IMR-90 (cell line): Measurements from ENCODE around the gene FARP1. TPM values are rescaled to one million over a fixed set of nuclear protein-coding genes. Genes with fewer than 3 reads are reported as not detected.

Experiments used
- ATAC-seq: fragments of 200-7000 bp; cut with Tn5 transposase; 2 replicates; pipeline ENCODE4 v1.9.1; 2020; ENCODE audit warnings: low read depth, mild to moderate bottlenecking, moderate library complexity
- BruUV-seq: library from RNA; stranded (reverse); fragments of 400-500 nt; replicated peaks from 2 replicates; lab custom pipeline; 2021; lab: Mats Ljungman, UMichigan
- CTCF ChIA-PET: fragments of 300-600 bp; formaldehyde crosslinking; extraction: SDS; loops from one replicate; lab custom pipeline; 2021; ENCODE audit warnings: antibody characterized with exemption; lab: Yijun Ruan, JAX
- POLR2A ChIA-PET: fragments of 300-600 bp; sonication (Branson Sonifier 250); formaldehyde crosslinking; loops from one replicate; lab custom pipeline; 2022; ENCODE audit warnings: antibody characterized with exemption; ENCODE audit not compliant: unreplicated experiment; lab: Charles Lee
- DNase-seq: peaks from one replicate; pipeline ENCODE4 v3.0.0; 2013
- H2AFZ ChIP-seq: replicated peaks from 2 replicates; pipeline ENCODE3; 2013; ENCODE audit warnings: low read length, mild to moderate bottlenecking; ENCODE audit not compliant: poor library complexity
- H2AK5ac ChIP-seq: 2 replicates; pipeline ENCODE4 v1.6.1; 2013; ENCODE audit warnings: low read depth, low read length, inconsistent platforms
- H2AK9ac ChIP-seq: replicated peaks from 2 replicates; pipeline ENCODE3; 2013; ENCODE audit warnings: mild to moderate bottlenecking, low read depth, low read length, moderate library complexity; ENCODE audit not compliant: poor library complexity
- H2BK120ac ChIP-seq: 2 replicates; pipeline ENCODE4 v1.6.1; 2013; ENCODE audit warnings: low read depth, low read length, inconsistent platforms
- H2BK15ac ChIP-seq: 3 replicates; pipeline ENCODE4 v1.6.1; 2013; ENCODE audit warnings: low read depth, low read length, inconsistent platforms
- H2BK20ac ChIP-seq: 2 replicates; pipeline ENCODE4 v1.6.1; 2013; ENCODE audit warnings: low read depth, mild to moderate bottlenecking, inconsistent platforms, low read length, moderate library complexity
- H2BK5ac ChIP-seq: 2 replicates; pipeline ENCODE4 v1.6.1; 2013; ENCODE audit warnings: mild to moderate bottlenecking, low read depth, low read length, inconsistent platforms; ENCODE audit not compliant: poor library complexity, severe bottlenecking
- H3K14ac ChIP-seq: replicated peaks from 2 replicates; pipeline ENCODE4 v1.6.1; 2013; ENCODE audit warnings: low read depth, low read length, inconsistent platforms
- H3K18ac ChIP-seq: 2 replicates; pipeline ENCODE4 v1.6.1; 2013; ENCODE audit warnings: low read depth, low read length, control low read depth
- H3K23ac ChIP-seq: 2 replicates; pipeline ENCODE4 v1.6.1; 2013; ENCODE audit warnings: low read depth, low read length, inconsistent platforms
- H3K27ac ChIP-seq: 2 replicates; pipeline ENCODE4 v1.5.1; 2013; ENCODE audit warnings: mild to moderate bottlenecking, control low read depth, low read length; ENCODE audit not compliant: insufficient read depth
- H3K27me3 ChIP-seq: 2 replicates; pipeline ENCODE4 v1.6.1; 2013; ENCODE audit warnings: low read length; ENCODE audit not compliant: control insufficient read depth, insufficient read depth
- H3K36me3 ChIP-seq: 2 replicates; pipeline ENCODE4 v1.6.1; 2013; ENCODE audit warnings: low read length, mixed read lengths; ENCODE audit not compliant: control insufficient read depth, insufficient read depth
- H3K4ac ChIP-seq: 2 replicates; pipeline ENCODE4 v1.6.1; 2013; ENCODE audit warnings: low read depth, low read length, inconsistent platforms
- H3K4me1 ChIP-seq: 2 replicates; pipeline ENCODE4 v1.6.1; 2013; ENCODE audit warnings: low read length, mixed read lengths; ENCODE audit not compliant: control insufficient read depth, insufficient read depth
- H3K4me2 ChIP-seq: 2 replicates; pipeline ENCODE4 v1.6.1; 2013; ENCODE audit warnings: low read depth, mild to moderate bottlenecking, control low read depth, low read length, moderate library complexity
- H3K4me3 ChIP-seq: 2 replicates; pipeline ENCODE4 v1.5.1; 2013; ENCODE audit warnings: low read depth, mild to moderate bottlenecking, control low read depth, low read length, moderate library complexity; ENCODE audit not compliant: insufficient read depth
- H3K56ac ChIP-seq: 2 replicates; pipeline ENCODE4 v1.6.1; 2013; ENCODE audit warnings: low read length, inconsistent platforms; ENCODE audit not compliant: insufficient read depth; ENCODE audit errors: extremely low read depth
- H3K79me1 ChIP-seq, 2 experiments: 2 replicates each; pipeline ENCODE4 v1.6.1; 2013; ENCODE audit warnings: low read length in 2 of 2, inconsistent platforms in 1 of 2, low read depth in 1 of 2
- H3K9ac ChIP-seq: 2 replicates; pipeline ENCODE4 v1.6.1; 2013; ENCODE audit warnings: low read depth, low read length, control low read depth
- H3K9me1 ChIP-seq: 2 replicates; pipeline ENCODE4 v1.6.1; 2013; ENCODE audit warnings: low read length, inconsistent platforms; ENCODE audit not compliant: insufficient read depth
- H3K9me3 ChIP-seq: 2 replicates; pipeline ENCODE4 v1.6.1; 2013; ENCODE audit warnings: low read length; ENCODE audit not compliant: control insufficient read depth, insufficient read depth
- H4K20me1 ChIP-seq: 2 replicates; pipeline ENCODE4 v1.6.1; 2013; ENCODE audit warnings: low read length, inconsistent platforms; ENCODE audit not compliant: insufficient read depth
- H4K5ac ChIP-seq: 2 replicates; pipeline ENCODE4 v1.6.1; 2013; ENCODE audit warnings: mild to moderate bottlenecking, low read depth, low read length, control low read depth
- H4K8ac ChIP-seq, 2 experiments: 2 replicates each; pipeline ENCODE4 v1.6.1; 2013; ENCODE audit warnings: low read depth in 2 of 2, low read length in 2 of 2, control low read depth in 1 of 2, inconsistent platforms in 1 of 2
- H4K91ac ChIP-seq: 2 replicates; pipeline ENCODE4 v1.6.1; 2013; ENCODE audit warnings: low read depth, low read length, inconsistent platforms; ENCODE audit not compliant: insufficient read depth
- BHLHE40 ChIP-seq: fragments of 150-350 bp; IDR thresholded peaks from 2 replicates; pipeline ENCODE4 v1.6.1; 2016; ENCODE audit warnings: mild to moderate bottlenecking, low read depth, low read length
- CEBPB ChIP-seq: IDR thresholded peaks from 2 replicates; pipeline ENCODE4 v1.6.1; 2012; ENCODE audit warnings: low read depth, low read length, improper control_type of control experiment
- CHD1 ChIP-seq: IDR thresholded peaks from 2 replicates; pipeline ENCODE4 v1.6.1; 2012; ENCODE audit warnings: low read depth, low read length, improper control_type of control experiment
- FOS ChIP-seq: fragments of 150-350 bp; IDR thresholded peaks from 2 replicates; pipeline ENCODE4 v1.6.1; 2016; ENCODE audit warnings: low read depth, low read length
- MAZ ChIP-seq: IDR thresholded peaks from 2 replicates; pipeline ENCODE4 v1.6.1; 2012; ENCODE audit warnings: low read depth, mild to moderate bottlenecking, low read length, improper control_type of control experiment, moderate library complexity, borderline replicate concordance
- MXI1 ChIP-seq: IDR thresholded peaks from 2 replicates; pipeline ENCODE4 v1.6.1; 2012; ENCODE audit warnings: low read depth, mild to moderate bottlenecking, low read length, moderate library complexity, borderline replicate concordance
- NFE2L2 ChIP-seq: fragments of 150-350 bp; IDR thresholded peaks from 2 replicates; pipeline ENCODE4 v1.6.1; 2016; ENCODE audit warnings: low read depth, mild to moderate bottlenecking, low read length
- POLR2A ChIP-seq: IDR thresholded peaks from 2 replicates; pipeline ENCODE4 v1.6.1; 2012; ENCODE audit warnings: mild to moderate bottlenecking, low read depth, low read length
- RCOR1 ChIP-seq: IDR thresholded peaks from 2 replicates; pipeline ENCODE4 v1.6.1; 2012; ENCODE audit warnings: mild to moderate bottlenecking, low read length, improper control_type of control experiment; ENCODE audit not compliant: insufficient replicate concordance
- RFX5 ChIP-seq: IDR thresholded peaks from 2 replicates; pipeline ENCODE4 v1.8.0; 2012; ENCODE audit warnings: low read depth, mild to moderate bottlenecking, low read length, moderate library complexity
- SMC3 ChIP-seq: fragments of 150-350 bp; IDR thresholded peaks from 2 replicates; pipeline ENCODE4 v1.6.1; 2016; ENCODE audit warnings: low read depth, mild to moderate bottlenecking, antibody characterized with exemption, low read length, moderate library complexity
- WGBS, 2 experiments: methylation state at CpG; one replicate each; pipeline versions ENCODE4 v1.1.5 to v1.1.7; 2013; ENCODE audit warnings: missing lambda C conversion rate in 2 of 2; ENCODE audit not compliant: insufficient read length in 1 of 2; ENCODE audit errors: extremely low coverage in 2 of 2; 5-methylcytosine and 5-hydroxymethylcytosine counted together
- dilution Hi-C: fragments of 300-500 bp; cut with HindIII; formaldehyde crosslinking; loops from one replicate; pipeline ENCODE4 v1.14.3; 2018; ENCODE audit warnings: low sequenced_read_pairs; ENCODE audit not compliant: unreplicated experiment
- in situ Hi-C: fragments of 300-500 bp; cut with MboI; formaldehyde crosslinking; loops from 3 replicates; pipeline ENCODE4 v1.14.3; 2019; ENCODE audit warnings: low sequenced_read_pairs, inconsistent platforms, mixed read lengths
- intact Hi-C: fragments of 100-400 bp; cut with micrococcal nuclease; formaldehyde crosslinking; loops from 2 replicates; pipeline ENCODE4 v1.10.0; 2022
- polyA plus RNA-seq, 3 experiments: library from polyadenylated mRNA; depleted of rRNA; stranded (reverse); fragments of >200 nt; gene quantifications; 2 replicates each; pipeline ENCODE4 v1.2.3, GENCODE V29; 2012; ENCODE audit warnings: low replicate concordance in 1 of 3
- total RNA-seq: library from RNA; depleted of rRNA; stranded (reverse); fragments of >200 nt; gene quantifications from 2 replicates; pipeline ENCODE4 v1.2.3, GENCODE V29; 2012
- TF ChIP-seq, protein P1 (sequence below): fragments of 150-350 bp; IDR thresholded peaks from 2 replicates; pipeline ENCODE4 v1.6.1; 2017; ENCODE audit warnings: mild to moderate bottlenecking, antibody characterized with exemption, low read length, low read depth
- TF ChIP-seq, protein P2 (sequence below): fragments of 150-350 bp; IDR thresholded peaks from 2 replicates; pipeline ENCODE4 v1.6.1; 2016; ENCODE audit warnings: low read depth, mild to moderate bottlenecking, low read length, moderate library complexity, borderline replicate concordance

Gene FARP1
- total and polyA plus RNA-seq, 2 of the 4 experiments (the other 2 are of a cell fraction): 39.6 to 57.0 TPM

DNA sequence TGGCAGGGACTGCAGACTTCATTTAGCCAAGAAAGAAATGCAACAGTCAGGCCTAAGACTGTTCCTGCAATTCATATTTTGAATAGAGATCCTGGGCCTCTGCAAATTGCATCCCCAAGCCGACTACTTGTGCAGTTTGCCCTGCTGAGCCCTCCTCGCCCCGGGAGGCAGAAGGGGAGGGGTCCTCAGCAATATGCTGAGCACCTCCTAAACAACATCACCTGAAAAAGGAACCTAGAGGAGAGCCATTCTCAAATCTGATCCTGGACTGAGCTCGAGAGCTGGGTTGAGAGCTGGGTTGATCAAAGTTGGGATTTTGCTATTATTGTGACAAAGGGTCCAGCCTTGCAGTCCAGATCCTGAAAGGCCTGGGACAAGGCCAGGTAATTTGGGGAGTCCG is 304.2 kb downstream of the FARP1 start:
- Histone ChIP-seq H3K4me3 (no peak overlapping the region), H2BK20ac (no peak overlapping the region), H3K18ac (no peak overlapping the region), H4K91ac (no peak overlapping the region), H3K79me1 (peaks cover 6 to 72% of the 10 kb centered on the region in 2 experiments; a peak in 3 of 4 replicates), H3K56ac (no peak overlapping the region), H3K27ac (no peak overlapping the region), H3K4me2 (no peak overlapping the region), H3K9me1 (peaks cover 21% of the 10 kb centered on the region), H3K14ac (no peak overlapping the region), H4K5ac (no peak overlapping the region), H3K9me3 (no peaks in the 10 kb centered on the region), H2BK15ac (no peak overlapping the region), H3K9ac (no peak overlapping the region), H2AK5ac (no peak overlapping the region), H3K36me3 (peaks cover 62% of the 10 kb centered on the region), H2AFZ (no peak overlapping the region), H4K8ac (no peak overlapping the region), H2AK9ac (no peak overlapping the region), H3K23ac (no peak overlapping the region), H3K27me3 (no peaks in the 10 kb centered on the region), H4K20me1 (peaks cover 40% of the 10 kb centered on the region), H2BK5ac (no peak overlapping the region), H3K4ac (no peak overlapping the region), H2BK120ac (no peak overlapping the region), H3K4me1 (peaks cover 13% of the 10 kb centered on the region)
- ATAC-seq: no peak
- TF ChIP-seq, protein P1, sequence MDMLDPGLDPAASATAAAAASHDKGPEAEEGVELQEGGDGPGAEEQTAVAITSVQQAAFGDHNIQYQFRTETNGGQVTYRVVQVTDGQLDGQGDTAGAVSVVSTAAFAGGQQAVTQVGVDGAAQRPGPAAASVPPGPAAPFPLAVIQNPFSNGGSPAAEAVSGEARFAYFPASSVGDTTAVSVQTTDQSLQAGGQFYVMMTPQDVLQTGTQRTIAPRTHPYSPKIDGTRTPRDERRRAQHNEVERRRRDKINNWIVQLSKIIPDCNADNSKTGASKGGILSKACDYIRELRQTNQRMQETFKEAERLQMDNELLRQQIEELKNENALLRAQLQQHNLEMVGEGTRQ: no peak
- TF ChIP-seq FOS: no peak
- no peak for TF ChIP-seq BHLHE40
- no peak for TF ChIP-seq NFE2L2
- TF ChIP-seq SMC3: no peak
- no peak for TF ChIP-seq MAZ
- TF ChIP-seq RFX5: no peak
- no peak for TF ChIP-seq CHD1
- TF ChIP-seq, protein P2, sequence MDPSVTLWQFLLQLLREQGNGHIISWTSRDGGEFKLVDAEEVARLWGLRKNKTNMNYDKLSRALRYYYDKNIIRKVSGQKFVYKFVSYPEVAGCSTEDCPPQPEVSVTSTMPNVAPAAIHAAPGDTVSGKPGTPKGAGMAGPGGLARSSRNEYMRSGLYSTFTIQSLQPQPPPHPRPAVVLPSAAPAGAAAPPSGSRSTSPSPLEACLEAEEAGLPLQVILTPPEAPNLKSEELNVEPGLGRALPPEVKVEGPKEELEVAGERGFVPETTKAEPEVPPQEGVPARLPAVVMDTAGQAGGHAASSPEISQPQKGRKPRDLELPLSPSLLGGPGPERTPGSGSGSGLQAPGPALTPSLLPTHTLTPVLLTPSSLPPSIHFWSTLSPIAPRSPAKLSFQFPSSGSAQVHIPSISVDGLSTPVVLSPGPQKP: no peak
- TF ChIP-seq POLR2A: no peak
- TF ChIP-seq RCOR1: no peak
- no peak for TF ChIP-seq MXI1
- TF ChIP-seq CEBPB: no peak
- BruUV-seq: no TSS peak
- no peak for DNase-seq
- ChIA-PET CTCF (no interaction called here), POLR2A (no interaction called here)
- WGBS, 2 experiments: no CpG with 5 or more reads among the region's 5 CpGs
- intact Hi-C loops: loop anchor here (10.0 kb wide), 1 partner anchor 592 kb away; no protein-coding TSS in a partner anchor
- in situ Hi-C loops: loop anchor here (5.0 to 25.0 kb wide), 3 partner anchors 210 to 592 kb away; no protein-coding TSS in a partner anchor
- dilution Hi-C loops: no loop called here
